Cardiac atrium fibroblast (primary cell): ENCODE data around the gene ZNF557. TPM values are rescaled to one million over a fixed set of nuclear protein-coding genes. Genes with fewer than 3 reads are reported as not detected.

Experiments used
- total RNA-seq: library from RNA; depleted of rRNA; stranded (reverse); fragments of >200 nt; gene quantifications from 2 replicates; pipeline ENCODE4 v1.2.3, GENCODE V29; 2015

Gene ZNF557
- total RNA-seq = 6.8 and 9.2 TPM in 2 replicates

GRCh38 chr19:7069042-7069903 lies at the start of gene ZNF557:
Gene ZNF557, plus strand, starts transcription at chr19:7069703. Its CDS starts 5,372 bp downstream, at chr19:7075075.

GRCh38 chr19:7021331-7021730 lies 48.2 kb upstream of the ZNF557 start, which contains the start of gene MBD3L2B:
Gene MBD3L2B, minus strand, starts transcription at chr19:7021431. Its CDS starts 34 bp downstream, at chr19:7021397.

GRCh38 chr19:7030278-7030677 lies 39.2 kb upstream of the ZNF557 start, which contains the start of gene MBD3L5:
Gene MBD3L5, plus strand, starts transcription at chr19:7030578. Its CDS starts 34 bp downstream, at chr19:7030612.

GRCh38 chr19:7040079-7040478 lies 29.4 kb upstream of the ZNF557 start, which contains the start of gene MBD3L4:
Gene MBD3L4, minus strand, starts transcription at chr19:7040179. Its CDS starts 35 bp downstream, at chr19:7040144.

GRCh38 chr19:7049021-7049420 lies 20.5 kb upstream of the ZNF557 start, which contains the start of gene MBD3L2:
Gene MBD3L2, plus strand, starts transcription at chr19:7049321. Its CDS starts 53 bp downstream, at chr19:7049374.

GRCh38 chr19:7058576-7058975 lies 10.9 kb upstream of the ZNF557 start, which contains the start of gene MBD3L3:
Gene MBD3L3, minus strand, starts transcription at chr19:7058676. Its CDS starts 71 bp downstream, at chr19:7058605.

Other genes starting within 250 kb of the ZNF557 start
- gene ADGRE1, start 182.1 kb upstream of the ZNF557 start, total RNA-seq = not detected in 2 replicates
- gene MBD3L2B, start 48.3 kb upstream of the ZNF557 start, total RNA-seq = not detected in 2 replicates
- not detected in 2 replicates for gene MBD3L5, start 39.1 kb upstream of the ZNF557 start, total RNA-seq
- gene MBD3L4, start 29.5 kb upstream of the ZNF557 start, total RNA-seq = not detected in 2 replicates
- gene MBD3L2, start 20.4 kb upstream of the ZNF557 start, total RNA-seq = not detected in 2 replicates
- gene MBD3L3, start 11.0 kb upstream of the ZNF557 start, total RNA-seq = not detected in 2 replicates
- gene INSR, start 224.7 kb downstream of the ZNF557 start, total RNA-seq = 14.1 and 18.5 TPM in 2 replicates